HG02938 (cell line): ENCODE results near the gene REC8.

ENCODE experiments used
- ATAC-seq: cut with Tn5 transposase; IDR thresholded peaks from one replicate; pipeline ENCODE4 v1.9.1; 2021; ENCODE audit warnings: mild to moderate bottlenecking, moderate library complexity; ENCODE audit not compliant: unreplicated experiment

REC8 gene

GRCh38 chr14:24226473-24226872 is 54.6 kb downstream of the REC8 start:
- no peak for ATAC-seq

- ATAC-seq = no peak
Measured at GRCh38 chr14:24228902-24229301, 57.0 kb downstream of the REC8 start.
